Trophoblast cell (in vitro differentiated cells and primary cell): ENCODE results near the gene CDH5.

Experiments used
- DNase-seq, 2 donors: peaks; one replicate each; pipeline ENCODE4 v3.0.0-alpha.2; 2016
- H2AFZ ChIP-seq: 2 replicates; pipeline ENCODE4 v1.6.1; 2013; ENCODE audit warnings: low read length, moderate library complexity, mild to moderate bottlenecking; ENCODE audit not compliant: insufficient read depth, poor library complexity
- H2AK5ac ChIP-seq: 2 replicates; pipeline ENCODE4 v1.6.1; 2013; ENCODE audit warnings: mild to moderate bottlenecking, low read length
- H2BK120ac ChIP-seq: 2 replicates; pipeline ENCODE4 v1.6.1; 2013; ENCODE audit warnings: low read length, mild to moderate bottlenecking, moderate library complexity; ENCODE audit not compliant: insufficient read depth, poor library complexity
- H2BK12ac ChIP-seq: 2 replicates; pipeline ENCODE4 v1.6.1; 2013; ENCODE audit warnings: mild to moderate bottlenecking, low read length, moderate library complexity
- H2BK5ac ChIP-seq: 2 replicates; pipeline ENCODE4 v1.6.1; 2013; ENCODE audit warnings: low read length, low read depth, moderate library complexity, mild to moderate bottlenecking; ENCODE audit not compliant: poor library complexity
- H3K14ac ChIP-seq: 2 replicates; pipeline ENCODE4 v1.6.1; 2013; ENCODE audit warnings: mild to moderate bottlenecking, low read length
- H3K18ac ChIP-seq: 2 replicates; pipeline ENCODE4 v1.6.1; 2013; ENCODE audit warnings: mild to moderate bottlenecking, low read length
- H3K23ac ChIP-seq: 2 replicates; pipeline ENCODE4 v1.6.1; 2013; ENCODE audit warnings: low read length
- H3K27ac ChIP-seq: 2 replicates; pipeline ENCODE4 v1.5.1; 2013; ENCODE audit warnings: low read depth, mild to moderate bottlenecking, inconsistent platforms, low read length, moderate library complexity
- H3K27me3 ChIP-seq: 2 replicates; pipeline ENCODE4 v1.6.1; 2013; ENCODE audit warnings: inconsistent platforms, mild to moderate bottlenecking, low read length, moderate library complexity; ENCODE audit not compliant: insufficient read depth
- H3K36me3 ChIP-seq, 2 experiments: 1 replicate in 1 of 2; 2 replicates in 1 of 2; pipeline ENCODE4 v1.6.1; 2013; ENCODE audit warnings: low read length in 2 of 2, mild to moderate bottlenecking in 2 of 2, moderate library complexity in 1 of 2; ENCODE audit not compliant: insufficient read depth in 2 of 2, control insufficient read depth in 1 of 2
- H3K4ac ChIP-seq: 2 replicates; pipeline ENCODE4 v1.6.1; 2013; ENCODE audit warnings: low read depth, mild to moderate bottlenecking, low read length, moderate library complexity
- H3K4me1 ChIP-seq, 2 experiments: 1 replicate in 1 of 2; 2 replicates in 1 of 2; pipeline ENCODE4 v1.6.1; 2013; ENCODE audit warnings: low read length in 2 of 2, mild to moderate bottlenecking in 2 of 2, moderate library complexity in 1 of 2; ENCODE audit not compliant: insufficient read depth in 2 of 2, control insufficient read depth in 1 of 2
- H3K4me2 ChIP-seq: 2 replicates; pipeline ENCODE4 v1.6.1; 2013; ENCODE audit warnings: inconsistent platforms, mild to moderate bottlenecking, low read length, moderate library complexity
- H3K4me3 ChIP-seq: 2 replicates; pipeline ENCODE4 v1.5.1; 2013; ENCODE audit warnings: mild to moderate bottlenecking, low read depth, low read length, inconsistent platforms
- H3K79me1 ChIP-seq: one replicate; pipeline ENCODE4 v1.6.1; 2013; ENCODE audit warnings: low read length
- H3K79me2 ChIP-seq: 2 replicates; pipeline ENCODE4 v1.6.1; 2013; ENCODE audit warnings: low read length, mild to moderate bottlenecking; ENCODE audit not compliant: control insufficient read depth, insufficient read depth, poor library complexity
- H3K9ac ChIP-seq: 2 replicates; pipeline ENCODE4 v1.6.1; 2013; ENCODE audit warnings: mild to moderate bottlenecking, low read length
- H3K9me3 ChIP-seq: 2 replicates; pipeline ENCODE4 v1.6.1; 2013; ENCODE audit warnings: low read depth, mild to moderate bottlenecking, control low read depth, inconsistent platforms, low read length; ENCODE audit not compliant: insufficient read depth
- H4K12ac ChIP-seq: 2 replicates; pipeline ENCODE4 v1.6.1; 2013; ENCODE audit warnings: low read depth, mild to moderate bottlenecking, low read length, moderate library complexity
- H4K8ac ChIP-seq: 2 replicates; pipeline ENCODE4 v1.6.1; 2013; ENCODE audit warnings: low read depth, mild to moderate bottlenecking, low read length, moderate library complexity
- H4K91ac ChIP-seq: one replicate; pipeline ENCODE4 v1.6.1; 2013; ENCODE audit warnings: low read depth, mild to moderate bottlenecking, low read length, moderate library complexity
- WGBS: extraction: QIAGEN DNeasy Blood & Tissue Kit; methylation state at CpG from one replicate; pipeline ENCODE4 v1.1.7; 2013; ENCODE audit warnings: missing lambda C conversion rate; ENCODE audit not compliant: insufficient read length, insufficient coverage; ENCODE audit errors: extremely low coverage; 5-methylcytosine and 5-hydroxymethylcytosine counted together

CDH5 gene

GRCh38 chr16:66428682-66429251 is 62.3 kb downstream of the CDH5 start:
- H2BK12ac ChIP-seq: no peak overlapping the region
- no peak overlapping the region for H3K14ac ChIP-seq
- H3K79me1 ChIP-seq: peaks cover 2% of the 10 kb centered on the region
- H4K8ac ChIP-seq: no peak overlapping the region
- peaks cover 9% of the 10 kb centered on the region for H3K9me3 ChIP-seq
- no peak overlapping the region for H2AK5ac ChIP-seq
- H2BK120ac ChIP-seq: no peak overlapping the region
- H2BK5ac ChIP-seq: no peak overlapping the region
- no peak for DNase-seq
- H3K4me1 ChIP-seq: peaks cover 8 to 10% of the 10 kb centered on the region in 2 experiments
- no peak overlapping the region for H3K4ac ChIP-seq
- H3K18ac ChIP-seq: no peak overlapping the region
- H3K27ac ChIP-seq: no peak overlapping the region
- no peak overlapping the region for H3K4me3 ChIP-seq
- H3K9ac ChIP-seq: no peak overlapping the region
- H3K27me3 ChIP-seq: peaks cover 51% of the 10 kb centered on the region
- no peak overlapping the region for H4K91ac ChIP-seq
- peaks cover 2% of the 10 kb centered on the region for H3K79me2 ChIP-seq
- H3K4me2 ChIP-seq: no peak overlapping the region
- H2AFZ ChIP-seq: no peak overlapping the region
- H4K12ac ChIP-seq: no peak overlapping the region
- no peak overlapping the region for H3K23ac ChIP-seq
- no CpG with 5 or more reads among the region's 11 CpGs for WGBS
- no peaks in the 10 kb centered on the region for H3K36me3 ChIP-seq

GRCh38 chr16:66429290-66429962 is 62.9 kb downstream of the CDH5 start:
- Histone ChIP-seq H3K27ac (no peak overlapping the region), H3K18ac (no peak overlapping the region), H2AFZ (no peak overlapping the region), H3K79me2 (peaks cover 2% of the 10 kb centered on the region), H4K12ac (no peak overlapping the region), H3K36me3 (no peaks in the 10 kb centered on the region), H3K79me1 (peaks cover 2% of the 10 kb centered on the region), H3K23ac (no peak overlapping the region), H4K91ac (no peak overlapping the region), H2BK120ac (no peak overlapping the region), H3K4me2 (no peak overlapping the region), H2BK12ac (no peak overlapping the region), H2AK5ac (no peak overlapping the region), H4K8ac (no peak overlapping the region), H2BK5ac (no peak overlapping the region), H3K27me3 (peaks cover 49% of the 10 kb centered on the region), H3K4ac (no peak overlapping the region), H3K9ac (no peak overlapping the region), H3K14ac (no peak overlapping the region), H3K4me3 (no peak overlapping the region), H3K9me3 (peaks cover 9% of the 10 kb centered on the region), H3K4me1 (peaks cover 9 to 11% of the 10 kb centered on the region in 2 experiments)
- no peak for DNase-seq
- WGBS: no CpG with 5 or more reads among the region's 9 CpGs

DNA sequence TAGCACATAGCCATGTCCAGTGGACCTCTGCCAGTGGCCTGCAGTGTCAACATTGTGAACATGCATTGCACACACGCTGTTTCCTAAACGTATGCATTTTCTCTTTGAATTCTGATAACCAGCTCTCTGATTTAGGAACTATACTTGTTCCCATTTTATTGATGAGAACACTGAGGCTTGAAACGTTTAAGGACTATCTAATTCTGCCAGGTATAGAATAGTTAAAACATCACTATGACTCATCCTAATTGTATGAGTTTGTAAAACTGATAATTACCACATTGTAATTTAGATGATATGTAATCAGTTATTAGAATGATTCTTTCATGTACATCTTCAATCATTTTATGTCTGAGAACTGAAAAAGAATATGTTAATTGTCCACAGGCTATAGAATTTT is 63.7 kb downstream of the CDH5 start:
- DNase-seq: no peak
- Histone ChIP-seq H3K79me1 (peaks cover 2% of the 10 kb centered on the region), H2AFZ (no peak overlapping the region), H3K4me1 (peaks cover 9 to 11% of the 10 kb centered on the region in 2 experiments), H4K8ac (no peak overlapping the region), H3K14ac (no peak overlapping the region), H2BK12ac (no peak overlapping the region), H3K4me3 (no peak overlapping the region), H3K79me2 (peaks cover 2% of the 10 kb centered on the region), H2AK5ac (no peak overlapping the region), H3K27ac (no peak overlapping the region), H3K4ac (no peak overlapping the region), H2BK5ac (no peak overlapping the region), H3K18ac (no peak overlapping the region), H3K4me2 (no peak overlapping the region), H3K27me3 (peaks cover 44% of the 10 kb centered on the region), H3K9me3 (peaks cover 9% of the 10 kb centered on the region), H3K9ac (no peak overlapping the region), H3K23ac (no peak overlapping the region), H4K12ac (no peak overlapping the region), H3K36me3 (no peaks in the 10 kb centered on the region), H2BK120ac (no peak overlapping the region), H4K91ac (no peak overlapping the region)
- no CpG with 5 or more reads among the region's 3 CpGs for WGBS

GRCh38 chr16:66431760-66432159 is 65.3 kb downstream of the CDH5 start:
- peaks cover 4% of the 10 kb centered on the region for H3K9me3 ChIP-seq
- peaks cover 2% of the 10 kb centered on the region for H3K79me2 ChIP-seq
- H2AFZ ChIP-seq: no peak overlapping the region
- no CpG with 5 or more reads among the region's 8 CpGs for WGBS
- H4K12ac ChIP-seq: no peak overlapping the region
- no peaks in the 10 kb centered on the region for H3K36me3 ChIP-seq
- DNase-seq: no peak
- H3K27ac ChIP-seq: no peak overlapping the region
- H2AK5ac ChIP-seq: no peak overlapping the region
- peaks cover 30% of the 10 kb centered on the region for H3K27me3 ChIP-seq
- no peak overlapping the region for H4K91ac ChIP-seq
- H3K9ac ChIP-seq: no peak overlapping the region
- no peak overlapping the region for H4K8ac ChIP-seq
- no peak overlapping the region for H3K23ac ChIP-seq
- no peak overlapping the region for H3K4me3 ChIP-seq
- no peak overlapping the region for H3K4me2 ChIP-seq
- H3K4ac ChIP-seq: no peak overlapping the region
- H2BK12ac ChIP-seq: no peak overlapping the region
- peaks cover 2% of the 10 kb centered on the region for H3K79me1 ChIP-seq
- H2BK120ac ChIP-seq: no peak overlapping the region
- H3K14ac ChIP-seq: no peak overlapping the region
- H3K18ac ChIP-seq: no peak overlapping the region
- no peak overlapping the region for H2BK5ac ChIP-seq
- peaks cover 8 to 9% of the 10 kb centered on the region in 2 experiments for H3K4me1 ChIP-seq
